A673 (cell line): ENCODE results near the gene SNF8.

Source experiments
- EZH2 ChIP-seq: fragments of 200-600 bp; sonication (generic); IDR thresholded peaks from 2 replicates; pipeline ENCODE4 v1.6.1; 2017; ENCODE audit warnings: borderline replicate concordance, low read depth, mild to moderate bottlenecking, mixed read lengths, antibody characterized with exemption, low read length; ENCODE audit not compliant: poor library complexity, severe bottlenecking
- TF ChIP-seq, protein P1 (sequence below): fragments of 300-800, 200-600 bp; sonication (generic); conservative IDR thresholded peaks from 2 replicates; pipeline ENCODE4 v1.5.1; 2017; ENCODE audit warnings: low read depth, mild to moderate bottlenecking, antibody characterized with exemption, low read length, moderate library complexity, mixed read lengths

DNA sequence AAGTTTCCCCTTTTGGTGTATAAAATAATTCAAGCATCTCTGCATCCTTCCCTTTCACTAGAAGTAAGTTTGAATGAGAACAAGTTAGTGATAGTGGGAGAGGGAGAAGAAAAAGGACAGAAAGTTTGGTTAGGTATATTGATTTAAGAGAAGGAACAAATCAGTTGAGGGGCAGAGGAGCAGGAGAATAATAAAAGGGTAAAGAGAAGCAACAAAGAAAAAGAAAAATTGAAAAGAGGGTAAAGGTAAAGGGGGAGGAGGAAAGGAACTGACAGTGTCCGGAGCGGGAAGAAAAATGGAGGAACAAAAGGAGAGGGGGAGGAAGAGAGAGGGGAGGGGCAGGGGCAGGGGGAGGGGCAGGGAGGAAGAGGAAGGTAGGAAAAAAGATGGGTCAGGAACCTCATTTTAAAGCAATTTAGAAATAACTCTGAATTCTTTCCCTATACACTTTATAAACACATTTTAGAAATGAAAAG lies 46.3 kb upstream of the SNF8 start:
- TF ChIP-seq, protein P1, sequence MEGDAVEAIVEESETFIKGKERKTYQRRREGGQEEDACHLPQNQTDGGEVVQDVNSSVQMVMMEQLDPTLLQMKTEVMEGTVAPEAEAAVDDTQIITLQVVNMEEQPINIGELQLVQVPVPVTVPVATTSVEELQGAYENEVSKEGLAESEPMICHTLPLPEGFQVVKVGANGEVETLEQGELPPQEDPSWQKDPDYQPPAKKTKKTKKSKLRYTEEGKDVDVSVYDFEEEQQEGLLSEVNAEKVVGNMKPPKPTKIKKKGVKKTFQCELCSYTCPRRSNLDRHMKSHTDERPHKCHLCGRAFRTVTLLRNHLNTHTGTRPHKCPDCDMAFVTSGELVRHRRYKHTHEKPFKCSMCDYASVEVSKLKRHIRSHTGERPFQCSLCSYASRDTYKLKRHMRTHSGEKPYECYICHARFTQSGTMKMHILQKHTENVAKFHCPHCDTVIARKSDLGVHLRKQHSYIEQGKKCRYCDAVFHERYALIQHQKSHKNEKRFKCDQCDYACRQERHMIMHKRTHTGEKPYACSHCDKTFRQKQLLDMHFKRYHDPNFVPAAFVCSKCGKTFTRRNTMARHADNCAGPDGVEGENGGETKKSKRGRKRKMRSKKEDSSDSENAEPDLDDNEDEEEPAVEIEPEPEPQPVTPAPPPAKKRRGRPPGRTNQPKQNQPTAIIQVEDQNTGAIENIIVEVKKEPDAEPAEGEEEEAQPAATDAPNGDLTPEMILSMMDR = no peak
- TF ChIP-seq EZH2 = no peak
